Stomach (tissue), 4 donors: Measurements from ENCODE around the gene MUC5AC.

Source experiments
- CTCF ChIP-seq, 7 experiments: fragments of 450-650 bp in 4 of 7; fragments of 200-600 bp in 3 of 7; sonication (generic) in 3 of 7; IDR thresholded peaks; one replicate each; pipeline ENCODE4 v1.5.1; 2016 to 2019; ENCODE audit warnings: antibody characterized with exemption in 7 of 7, control low read depth in 2 of 7, mild to moderate bottlenecking in 1 of 7
- POLR2A ChIP-seq, 4 donors: fragments of 450-650 bp; IDR thresholded peaks; one replicate each; pipeline ENCODE4 v1.6.1; 2016; ENCODE audit warnings: antibody characterized with exemption in 4 of 4, control low read depth in 2 of 4, mild to moderate bottlenecking in 1 of 4, moderate library complexity in 1 of 4

GRCh38 chr11:1109918-1110705 lies 47.6 kb upstream of the MUC5AC start:
- TF ChIP-seq POLR2A (IDR thresholded peaks at IDR 0.05) = no peak
- no peak for TF ChIP-seq CTCF (IDR thresholded peaks at IDR 0.05)
